NCI-H128 (cell line): ENCODE data around the gene CARD11.

Source experiments
- DNase-seq: peaks from one replicate; lab custom pipeline; 2025; ENCODE audit not compliant: unreplicated experiment; lab: John Stamatoyannopoulos, UW

Gene CARD11

GRCh38 chr7:2856388-2857169 lies 187.1 kb downstream of the CARD11 start:
- DNase-seq = no peak
